NOMO-1 treated with dmso at 0.1 percent for 144 hours (cell line): ENCODE measurements around the gene SLC25A31.

Experiments
- DNase-seq: peaks from one replicate; lab custom pipeline; 2025; ENCODE audit not compliant: unreplicated experiment; lab: John Stamatoyannopoulos, UW

The SLC25A31 gene

GRCh38 chr4:127730142-127730913, at the start of gene SLC25A31:
SLC25A31 (plus strand) TSS chr4:127730400; CDS start chr4:127730546, 146 bp downstream.
- no peak for DNase-seq

- DNase-seq = no peak
Measured at GRCh38 chr4:127685292-127685691, 44.9 kb upstream of the SLC25A31 start.

GRCh38 chr4:127686658-127687057, 43.5 kb upstream of the SLC25A31 start:
- DNase-seq = no peak

- DNase-seq = no peak
Measured at GRCh38 chr4:127687580-127687979, 42.6 kb upstream of the SLC25A31 start.

- DNase-seq = peak; percentile 71
Measured at GRCh38 chr4:127698789-127699200, 31.4 kb upstream of the SLC25A31 start.

GRCh38 chr4:127708985-127709384, 21.2 kb upstream of the SLC25A31 start:
- DNase-seq = no peak

- no peak for DNase-seq
Measured at GRCh38 chr4:127709456-127709855, 20.7 kb upstream of the SLC25A31 start.

GRCh38 chr4:127731406-127731805, 1.2 kb downstream of the SLC25A31 start:
- DNase-seq = no peak

- DNase-seq = no peak
Measured at GRCh38 chr4:127732623-127733328, 2.6 kb downstream of the SLC25A31 start.

GRCh38 chr4:127734976-127735375, 4.8 kb downstream of the SLC25A31 start:
- no peak for DNase-seq

GRCh38 chr4:127737295-127737694, 7.1 kb downstream of the SLC25A31 start:
- DNase-seq = no peak

- DNase-seq = no peak
Measured at GRCh38 chr4:127741247-127741646, 11.0 kb downstream of the SLC25A31 start.

- no peak for DNase-seq
Measured at GRCh38 chr4:127747883-127748282, 17.7 kb downstream of the SLC25A31 start.

GRCh38 chr4:127748957-127749356, 18.8 kb downstream of the SLC25A31 start:
- DNase-seq = no peak

GRCh38 chr4:127756906-127757305, 26.7 kb downstream of the SLC25A31 start:
- no peak for DNase-seq

GRCh38 chr4:127759228-127759820, 29.1 kb downstream of the SLC25A31 start:
- no peak for DNase-seq

GRCh38 chr4:127759893-127760292, 29.7 kb downstream of the SLC25A31 start:
- no peak for DNase-seq

GRCh38 chr4:127771535-127772275, 41.5 kb downstream of the SLC25A31 start:
- no peak for DNase-seq

- no peak for DNase-seq
Measured at GRCh38 chr4:127772769-127773671, 42.8 kb downstream of the SLC25A31 start.

- DNase-seq = no peak
Measured at GRCh38 chr4:127775843-127776242, 45.6 kb downstream of the SLC25A31 start.
